HepG2 (cell line): ENCODE results near the gene MBD3. TPM values are rescaled to one million over a fixed set of nuclear protein-coding genes. Genes with fewer than 3 reads are reported as not detected.
A peak's percentile ranks its signal among the peaks of the same experiment; 100 is the strongest.

ENCODE experiments used
- FOXA1 ChIP-seq, 2 experiments: fragments of 450-650 bp in 1 of 2; sonication (generic) in 1 of 2; formaldehyde crosslinking in 1 of 2; IDR thresholded peaks; 2 replicates each; pipeline versions ENCODE4 v1.4.0 to v1.6.1; 2016 to 2020; ENCODE audit warnings: missing genetic modification reagents in 1 of 2
- MTF1 ChIP-seq: sonication (generic); formaldehyde crosslinking; IDR thresholded peaks from 2 replicates; pipeline ENCODE4 v1.5.0; 2020; ENCODE audit warnings: missing genetic modification reagents
- NR2F6 ChIP-seq, 2 experiments: IDR thresholded peaks; 2 replicates each; pipeline ENCODE4 v1.6.1; 2016; ENCODE audit warnings: antibody characterized with exemption in 1 of 2, mild to moderate bottlenecking in 1 of 2
- POLR2G ChIP-seq: fragments of 200-400 bp; formaldehyde crosslinking; IDR thresholded peaks from 2 replicates; pipeline ENCODE4 v1.6.1; 2018; ENCODE audit warnings: mild to moderate bottlenecking, low read depth, low read length, moderate library complexity
- SIN3A ChIP-seq: IDR thresholded peaks from 2 replicates; pipeline ENCODE4 v1.6.1; 2011; ENCODE audit warnings: low read depth, mild to moderate bottlenecking, control low read depth, low read length, borderline replicate concordance
- TP53 ChIP-seq: sonication (generic); formaldehyde crosslinking; conservative IDR thresholded peaks from 2 replicates; pipeline ENCODE4 v1.4.0; 2020; ENCODE audit warnings: missing genetic modification reagents
- ZNF296 ChIP-seq: sonication (generic); formaldehyde crosslinking; conservative IDR thresholded peaks from 2 replicates; pipeline ENCODE4 v1.5.0; 2020; ENCODE audit warnings: mild to moderate bottlenecking, missing genetic modification reagents
- ZNF432 ChIP-seq: sonication (generic); formaldehyde crosslinking; IDR thresholded peaks from 2 replicates; pipeline ENCODE4 v1.5.0; 2020; ENCODE audit warnings: missing genetic modification reagents, mild to moderate bottlenecking, borderline replicate concordance
- ZNF543 ChIP-seq: sonication (generic); formaldehyde crosslinking; IDR thresholded peaks from 2 replicates; pipeline ENCODE4 v1.4.0; 2020; ENCODE audit warnings: mild to moderate bottlenecking, missing genetic modification reagents
- ZNF567 ChIP-seq: sonication (generic); formaldehyde crosslinking; IDR thresholded peaks from 2 replicates; pipeline ENCODE4 v1.8.1; 2023; ENCODE audit warnings: mild to moderate bottlenecking, missing genetic modification reagents, borderline replicate concordance
- ZNF577 ChIP-seq: sonication (generic); formaldehyde crosslinking; IDR thresholded peaks from 2 replicates; pipeline ENCODE4 v1.4.0; 2020; ENCODE audit warnings: mild to moderate bottlenecking, low read depth, missing genetic modification reagents, borderline replicate concordance
- ZSCAN31 ChIP-seq: sonication (generic); formaldehyde crosslinking; IDR thresholded peaks from 2 replicates; pipeline ENCODE4 v1.5.0; 2020; ENCODE audit warnings: low read depth, mild to moderate bottlenecking, missing genetic modification reagents
- polyA plus RNA-seq, 8 experiments: library from polyadenylated mRNA; depleted of rRNA in 3 of 8; stranded (reverse) in 7 of 8; unstranded in 1 of 8; fragments of >200 nt; fragmentation: Illumina TruSeq in 4 of 8; extraction: Trizol in 4 of 8; gene quantifications; 2 replicates each; pipeline versions ENCODE4 v1.2.1 to v1.2.3, GENCODE V29; 2011 to 2016; ENCODE audit warnings: low read depth in 4 of 8, missing spikeins in 1 of 8, mixed read lengths in 1 of 8; ENCODE audit not compliant: insufficient read depth in 1 of 8
- total RNA-seq, 5 experiments: library from RNA; depleted of rRNA; stranded (reverse); fragments of >200 nt; fragmentation: Illumina TruSeq; extraction: Trizol; gene quantifications; 2 replicates each; pipeline ENCODE4 v1.2.3, GENCODE V29; 2016; ENCODE audit warnings: low read depth in 1 of 5
- TF ChIP-seq, protein P1 (sequence below): IDR thresholded peaks from 2 replicates; pipeline ENCODE4 v1.6.1; 2016; ENCODE audit warnings: low read depth
- TF ChIP-seq, protein P2 (sequence below): sonication (generic); formaldehyde crosslinking; IDR thresholded peaks from 2 replicates; pipeline ENCODE4 v1.4.0; 2020; ENCODE audit warnings: missing genetic modification reagents, borderline replicate concordance
- TF ChIP-seq, protein P3 (sequence below): sonication (generic); formaldehyde crosslinking; conservative IDR thresholded peaks from 2 replicates; pipeline ENCODE4 v1.4.0; 2020; ENCODE audit warnings: missing genetic modification reagents
- TF ChIP-seq, protein P4 (sequence below): IDR thresholded peaks from 2 replicates; pipeline ENCODE4 v1.6.1; 2016; ENCODE audit warnings: low read depth, missing genetic modification reagents, missing compliant biosample characterization
- TF ChIP-seq, protein P5 (sequence below): sonication (generic); formaldehyde crosslinking; IDR thresholded peaks from 2 replicates; pipeline ENCODE4 v1.5.0; 2020; ENCODE audit warnings: missing genetic modification reagents, mild to moderate bottlenecking, borderline replicate concordance

Gene MBD3
- total and polyA plus RNA-seq, 2 of the 13 experiments (the other 11 are each of a cell fraction or from before 2014, with no cell fraction given), result 21.2 to 76.9 TPM

DNA sequence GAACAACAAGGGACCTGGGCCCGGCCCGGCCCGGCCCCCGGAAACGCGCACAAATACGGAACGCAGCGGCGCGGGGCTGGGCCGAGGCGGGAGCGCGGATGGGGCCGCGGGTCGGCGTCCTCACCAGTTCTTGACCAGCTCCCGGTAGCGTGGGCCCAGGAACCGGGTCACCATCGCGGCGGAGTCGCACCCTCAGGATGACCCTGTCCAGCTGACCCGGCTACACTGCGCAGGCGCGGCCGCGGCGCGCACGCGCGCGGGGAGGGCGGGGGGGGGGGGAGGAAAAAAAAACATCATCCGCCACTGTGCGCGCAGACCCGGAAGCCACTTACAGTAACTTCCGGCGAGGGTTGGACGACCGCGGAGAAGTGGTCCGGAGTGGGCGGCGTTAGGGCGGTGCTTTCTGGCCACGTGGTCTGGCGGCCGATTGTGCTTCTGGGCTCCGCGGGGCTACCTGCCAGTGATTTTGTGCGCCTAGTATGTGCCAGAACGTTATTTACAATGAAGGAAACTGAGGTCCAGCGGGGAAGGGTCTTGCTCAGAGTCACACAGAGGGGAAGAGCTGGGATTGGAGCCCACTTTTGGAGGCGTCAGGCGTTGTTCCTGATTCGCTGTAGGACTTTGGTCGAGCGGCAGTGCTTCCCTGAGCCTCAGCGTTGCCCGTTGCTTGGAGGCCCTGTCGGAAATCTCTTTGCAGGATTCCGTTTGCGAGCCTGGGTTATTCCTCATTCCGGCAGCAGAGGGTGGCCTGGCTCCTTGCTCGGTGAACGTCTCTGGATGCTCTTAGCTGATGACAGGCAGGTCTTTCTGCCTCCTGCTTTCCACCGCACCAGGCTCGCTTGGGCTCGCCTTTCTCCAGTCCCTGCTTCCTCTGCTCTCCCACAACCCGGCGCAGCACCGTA, 12.8 kb upstream of the MBD3 start, which contains the start of gene UQCR11 (continued):
- TF ChIP-seq, protein P1, sequence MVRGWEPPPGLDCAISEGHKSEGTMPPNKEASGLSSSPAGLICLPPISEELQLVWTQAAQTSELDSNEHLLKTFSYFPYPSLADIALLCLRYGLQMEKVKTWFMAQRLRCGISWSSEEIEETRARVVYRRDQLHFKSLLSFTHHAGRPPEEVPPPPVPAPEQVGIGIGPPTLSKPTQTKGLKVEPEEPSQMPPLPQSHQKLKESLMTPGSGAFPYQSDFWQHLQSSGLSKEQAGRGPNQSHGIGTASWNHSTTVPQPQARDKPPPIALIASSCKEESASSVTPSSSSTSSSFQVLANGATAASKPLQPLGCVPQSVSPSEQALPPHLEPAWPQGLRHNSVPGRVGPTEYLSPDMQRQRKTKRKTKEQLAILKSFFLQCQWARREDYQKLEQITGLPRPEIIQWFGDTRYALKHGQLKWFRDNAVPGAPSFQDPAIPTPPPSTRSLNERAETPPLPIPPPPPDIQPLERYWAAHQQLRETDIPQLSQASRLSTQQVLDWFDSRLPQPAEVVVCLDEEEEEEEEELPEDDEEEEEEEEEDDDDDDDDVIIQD (CRISPR knock-in tag), result no peak
- TF ChIP-seq, protein P2, sequence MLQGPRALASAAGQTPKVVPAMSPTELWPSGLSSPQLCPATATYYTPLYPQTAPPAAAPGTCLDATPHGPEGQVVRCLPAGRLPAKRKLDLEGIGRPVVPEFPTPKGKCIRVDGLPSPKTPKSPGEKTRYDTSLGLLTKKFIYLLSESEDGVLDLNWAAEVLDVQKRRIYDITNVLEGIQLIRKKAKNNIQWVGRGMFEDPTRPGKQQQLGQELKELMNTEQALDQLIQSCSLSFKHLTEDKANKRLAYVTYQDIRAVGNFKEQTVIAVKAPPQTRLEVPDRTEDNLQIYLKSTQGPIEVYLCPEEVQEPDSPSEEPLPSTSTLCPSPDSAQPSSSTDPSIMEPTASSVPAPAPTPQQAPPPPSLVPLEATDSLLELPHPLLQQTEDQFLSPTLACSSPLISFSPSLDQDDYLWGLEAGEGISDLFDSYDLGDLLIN (CRISPR knock-in tag), result 0 out of 2 replicates have a peak, but pooled peaks have one; percentile 32
- TF ChIP-seq, protein P3, sequence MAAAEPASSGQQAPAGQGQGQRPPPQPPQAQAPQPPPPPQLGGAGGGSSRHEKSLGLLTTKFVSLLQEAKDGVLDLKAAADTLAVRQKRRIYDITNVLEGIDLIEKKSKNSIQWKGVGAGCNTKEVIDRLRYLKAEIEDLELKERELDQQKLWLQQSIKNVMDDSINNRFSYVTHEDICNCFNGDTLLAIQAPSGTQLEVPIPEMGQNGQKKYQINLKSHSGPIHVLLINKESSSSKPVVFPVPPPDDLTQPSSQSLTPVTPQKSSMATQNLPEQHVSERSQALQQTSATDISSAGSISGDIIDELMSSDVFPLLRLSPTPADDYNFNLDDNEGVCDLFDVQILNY, result no peak
- TF ChIP-seq ZSCAN31 (CRISPR knock-in tag) (no peak; the same call in none of the 2 replicates), TP53 (CRISPR knock-in tag) (peak; percentile 80; the same call in 1 of the 2 replicates), POLR2G (peak; percentile 90), ZNF567 (CRISPR knock-in tag) (no peak), NR2F6 (IDR thresholded peaks at IDR 0.05) (no peak), NR2F6 (CRISPR knock-in tag; IDR thresholded peaks at IDR 0.05) (peak; percentile 63), ZNF577 (CRISPR knock-in tag) (no peak), ZNF296 (no peak), ZNF432 (CRISPR knock-in tag) (no peak), ZNF543 (no peak), MTF1 (CRISPR knock-in tag) (no peak), FOXA1 (IDR thresholded peaks at IDR 0.05) (no peak), FOXA1 (CRISPR knock-in tag; IDR thresholded peaks at IDR 0.05) (no peak), SIN3A (peak; percentile 80; the same call in 1 of the 2 replicates)
- TF ChIP-seq, protein P4, sequence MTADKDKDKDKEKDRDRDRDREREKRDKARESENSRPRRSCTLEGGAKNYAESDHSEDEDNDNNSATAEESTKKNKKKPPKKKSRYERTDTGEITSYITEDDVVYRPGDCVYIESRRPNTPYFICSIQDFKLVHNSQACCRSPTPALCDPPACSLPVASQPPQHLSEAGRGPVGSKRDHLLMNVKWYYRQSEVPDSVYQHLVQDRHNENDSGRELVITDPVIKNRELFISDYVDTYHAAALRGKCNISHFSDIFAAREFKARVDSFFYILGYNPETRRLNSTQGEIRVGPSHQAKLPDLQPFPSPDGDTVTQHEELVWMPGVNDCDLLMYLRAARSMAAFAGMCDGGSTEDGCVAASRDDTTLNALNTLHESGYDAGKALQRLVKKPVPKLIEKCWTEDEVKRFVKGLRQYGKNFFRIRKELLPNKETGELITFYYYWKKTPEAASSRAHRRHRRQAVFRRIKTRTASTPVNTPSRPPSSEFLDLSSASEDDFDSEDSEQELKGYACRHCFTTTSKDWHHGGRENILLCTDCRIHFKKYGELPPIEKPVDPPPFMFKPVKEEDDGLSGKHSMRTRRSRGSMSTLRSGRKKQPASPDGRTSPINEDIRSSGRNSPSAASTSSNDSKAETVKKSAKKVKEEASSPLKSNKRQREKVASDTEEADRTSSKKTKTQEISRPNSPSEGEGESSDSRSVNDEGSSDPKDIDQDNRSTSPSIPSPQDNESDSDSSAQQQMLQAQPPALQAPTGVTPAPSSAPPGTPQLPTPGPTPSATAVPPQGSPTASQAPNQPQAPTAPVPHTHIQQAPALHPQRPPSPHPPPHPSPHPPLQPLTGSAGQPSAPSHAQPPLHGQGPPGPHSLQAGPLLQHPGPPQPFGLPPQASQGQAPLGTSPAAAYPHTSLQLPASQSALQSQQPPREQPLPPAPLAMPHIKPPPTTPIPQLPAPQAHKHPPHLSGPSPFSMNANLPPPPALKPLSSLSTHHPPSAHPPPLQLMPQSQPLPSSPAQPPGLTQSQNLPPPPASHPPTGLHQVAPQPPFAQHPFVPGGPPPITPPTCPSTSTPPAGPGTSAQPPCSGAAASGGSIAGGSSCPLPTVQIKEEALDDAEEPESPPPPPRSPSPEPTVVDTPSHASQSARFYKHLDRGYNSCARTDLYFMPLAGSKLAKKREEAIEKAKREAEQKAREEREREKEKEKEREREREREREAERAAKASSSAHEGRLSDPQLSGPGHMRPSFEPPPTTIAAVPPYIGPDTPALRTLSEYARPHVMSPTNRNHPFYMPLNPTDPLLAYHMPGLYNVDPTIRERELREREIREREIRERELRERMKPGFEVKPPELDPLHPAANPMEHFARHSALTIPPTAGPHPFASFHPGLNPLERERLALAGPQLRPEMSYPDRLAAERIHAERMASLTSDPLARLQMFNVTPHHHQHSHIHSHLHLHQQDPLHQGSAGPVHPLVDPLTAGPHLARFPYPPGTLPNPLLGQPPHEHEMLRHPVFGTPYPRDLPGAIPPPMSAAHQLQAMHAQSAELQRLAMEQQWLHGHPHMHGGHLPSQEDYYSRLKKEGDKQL (CRISPR knock-in tag), result no peak
- TF ChIP-seq, protein P5, sequence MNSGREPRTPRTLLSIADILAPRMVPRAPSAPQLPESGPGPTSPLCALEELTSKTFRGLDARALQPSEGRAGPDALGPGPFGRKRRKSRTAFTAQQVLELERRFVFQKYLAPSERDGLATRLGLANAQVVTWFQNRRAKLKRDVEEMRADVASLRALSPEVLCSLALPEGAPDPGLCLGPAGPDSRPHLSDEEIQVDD, result no peak
